Forelimb muscle (tissue), 1 donor: ENCODE data around the gene AP3M1. TPM values are rescaled to one million over a fixed set of nuclear protein-coding genes. Genes with fewer than 3 reads are reported as not detected.
"Not testable (repeated sequence)": the region's sequence is repeated elsewhere in the genome, so short reads cannot be mapped to it uniquely, and the experiment has no call there.

Experiments used
- DNase-seq: peaks from one replicate; pipeline ENCODE4 v3.0.0-alpha.2; 2013; ENCODE audit warnings: low read depth
- polyA plus RNA-seq: library from polyadenylated mRNA; unstranded; fragments of 120-200 nt; gene quantifications from one replicate; pipeline ENCODE4 v1.2.1, GENCODE V29; 2013; ENCODE audit not compliant: insufficient read length

AP3M1 gene
- polyA plus RNA-seq, 1 donor, result 37.3 TPM

GRCh38 chr10:74163319-74164068, 12.9 kb upstream of the AP3M1 start:
- DNase-seq, result no peak

GRCh38 chr10:74160013-74160412, 9.4 kb upstream of the AP3M1 start:
- DNase-seq, result no peak

GRCh38 chr10:74156919-74157289, 6.3 kb upstream of the AP3M1 start:
- DNase-seq, result no peak

- no peak for DNase-seq
Observed at GRCh38 chr10:74153676-74154075, 3.0 kb upstream of the AP3M1 start.

GRCh38 chr10:74153123-74153522, 2.5 kb upstream of the AP3M1 start:
- no peak for DNase-seq

- DNase-seq, result no peak
Observed at GRCh38 chr10:74151879-74152722, 1.5 kb upstream of the AP3M1 start.

- DNase-seq, result no peak
Observed at GRCh38 chr10:74150990-74151878, 606 bp upstream of the AP3M1 start, which contains the start of gene ADK. Gene ADK, plus strand, starts transcription at chr10:74151221. Its CDS starts 58 bp downstream, at chr10:74151279.

- DNase-seq, result not testable (repeated sequence)
Observed at GRCh38 chr10:74146980-74147379, 3.6 kb downstream of the AP3M1 start.

GRCh38 chr10:74145133-74145532, 5.5 kb downstream of the AP3M1 start:
- no peak for DNase-seq

- DNase-seq, result no peak
Observed at GRCh38 chr10:74140553-74140952, 10.1 kb downstream of the AP3M1 start.

- DNase-seq, result no peak
Observed at GRCh38 chr10:74139981-74140380, 10.6 kb downstream of the AP3M1 start.

GRCh38 chr10:74138596-74138995, 12.0 kb downstream of the AP3M1 start:
- DNase-seq, result not testable (repeated sequence)

GRCh38 chr10:74137992-74138391, 12.6 kb downstream of the AP3M1 start:
- DNase-seq, result no peak

- no peak for DNase-seq
Observed at GRCh38 chr10:74135452-74135851, 15.2 kb downstream of the AP3M1 start.

- DNase-seq, result no peak
Observed at GRCh38 chr10:74133923-74134820, 16.5 kb downstream of the AP3M1 start.

- DNase-seq, result no peak
Observed at GRCh38 chr10:74123081-74123480, 27.5 kb downstream of the AP3M1 start.

GRCh38 chr10:74122060-74122459, 28.6 kb downstream of the AP3M1 start:
- DNase-seq, result no peak

GRCh38 chr10:74121368-74121767, 29.3 kb downstream of the AP3M1 start:
- no peak for DNase-seq

- DNase-seq, result no peak
Observed at GRCh38 chr10:74120911-74121310, 29.7 kb downstream of the AP3M1 start.

- DNase-seq, result no peak
Observed at GRCh38 chr10:74118804-74119203, 31.8 kb downstream of the AP3M1 start.

- no peak for DNase-seq
Observed at GRCh38 chr10:74117738-74118137, 32.9 kb downstream of the AP3M1 start.
